IPS-20b (cell line): Measurements from ENCODE around the gene TCF15.
A peak's percentile ranks its signal among the peaks of the same experiment; 100 is the strongest.

Source experiments
- H3K27ac ChIP-seq: one replicate; pipeline ENCODE4 v1.5.1; 2013; ENCODE audit warnings: low read length
- H3K27me3 ChIP-seq: 2 replicates; pipeline ENCODE4 v1.6.1; 2013; ENCODE audit warnings: mild to moderate bottlenecking, low read length, inconsistent platforms; ENCODE audit not compliant: insufficient read depth
- H3K36me3 ChIP-seq: 2 replicates; pipeline ENCODE4 v1.6.1; 2013; ENCODE audit warnings: low read depth, mild to moderate bottlenecking, inconsistent platforms, low read length, moderate library complexity; ENCODE audit not compliant: insufficient read depth
- H3K4me1 ChIP-seq: 2 replicates; pipeline ENCODE4 v1.6.1; 2013; ENCODE audit warnings: mild to moderate bottlenecking, control low read depth, inconsistent platforms, low read length, moderate library complexity; ENCODE audit not compliant: insufficient read depth
- H3K4me3 ChIP-seq: 2 replicates; pipeline ENCODE4 v1.5.1; 2013; ENCODE audit warnings: mild to moderate bottlenecking, low read length, inconsistent platforms
- H3K9ac ChIP-seq: 2 replicates; pipeline ENCODE4 v1.6.1; 2013; ENCODE audit warnings: low read depth, mild to moderate bottlenecking, inconsistent platforms, low read length, moderate library complexity
- H3K9me3 ChIP-seq: 2 replicates; pipeline ENCODE4 v1.6.1; 2013; ENCODE audit warnings: mild to moderate bottlenecking, low read depth, low read length, inconsistent platforms; ENCODE audit not compliant: insufficient read depth

TCF15 gene

DNA sequence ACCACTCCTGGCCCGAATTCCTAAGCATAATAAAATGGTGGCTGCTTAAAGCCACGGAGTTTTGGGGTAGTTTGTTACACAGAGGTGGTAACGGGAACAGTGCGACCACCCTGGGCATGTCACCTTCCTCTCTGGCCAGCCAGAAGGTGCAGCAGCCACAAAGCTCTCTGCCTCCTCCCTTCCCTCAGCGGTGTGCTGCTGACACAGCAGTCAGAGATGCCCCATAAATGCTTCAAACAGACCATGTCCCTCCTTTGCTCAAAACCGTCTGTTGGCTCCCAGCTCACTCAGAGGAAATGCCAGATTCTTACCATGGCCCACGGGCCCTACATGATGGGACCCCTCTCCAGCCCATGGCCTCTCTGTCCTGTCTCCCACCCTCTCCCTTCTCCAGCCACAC, 12.1 kb upstream of the TCF15 start:
- Histone ChIP-seq H3K4me3 (no peak overlapping the region), H3K27ac (no peak overlapping the region), H3K9me3 (no peaks in the 10 kb centered on the region), H3K4me1 (peaks cover 12% of the 10 kb centered on the region; the same call in 1 of the 2 replicates), H3K36me3 (no peaks in the 10 kb centered on the region), H3K27me3 (no peaks in the 10 kb centered on the region; the same call in 1 of the 2 replicates), H3K9ac (no peak overlapping the region)

DNA sequence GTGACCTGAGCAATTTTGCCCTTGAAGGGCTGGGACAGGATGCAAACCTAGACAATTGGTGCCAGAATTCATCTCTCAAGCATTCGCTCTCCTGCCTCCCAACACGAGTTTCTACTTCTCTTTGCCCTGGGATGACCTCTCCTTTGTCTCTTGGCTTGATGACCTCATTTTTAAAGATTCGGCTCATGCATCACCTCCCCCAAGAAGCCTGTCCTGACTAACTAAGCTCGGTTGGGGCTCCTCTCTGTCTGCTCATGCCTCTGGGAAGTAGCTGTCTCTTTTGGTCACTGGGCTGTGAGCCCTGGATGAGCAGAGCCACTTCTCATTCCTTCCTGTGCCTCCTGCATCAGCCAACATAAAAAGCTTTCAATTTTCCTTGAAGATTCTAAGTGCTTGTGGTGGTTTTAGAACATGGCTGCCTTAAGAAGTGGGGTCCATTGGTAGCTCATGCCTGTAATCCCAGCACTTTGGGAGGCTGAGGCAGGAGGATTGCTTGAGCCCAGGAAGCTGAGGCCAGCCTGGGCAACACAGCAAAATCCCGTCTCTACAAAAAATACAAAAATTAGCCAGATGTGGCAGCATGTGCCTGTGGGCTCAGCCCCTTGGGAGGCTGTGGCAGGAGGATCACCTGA, 11.1 kb upstream of the TCF15 start:
- peak overlapping the region; percentile 43; the same call in 1 of the 2 replicates for H3K9ac ChIP-seq
- H3K9me3 ChIP-seq, result no peaks in the 10 kb centered on the region
- peaks cover 15% of the 10 kb centered on the region for H3K4me1 ChIP-seq
- no peaks in the 10 kb centered on the region for H3K36me3 ChIP-seq
- H3K4me3 ChIP-seq, result no peak overlapping the region; the same call in 1 of the 2 replicates
- no peaks in the 10 kb centered on the region for H3K27me3 ChIP-seq
- H3K27ac ChIP-seq, result no peak overlapping the region

DNA sequence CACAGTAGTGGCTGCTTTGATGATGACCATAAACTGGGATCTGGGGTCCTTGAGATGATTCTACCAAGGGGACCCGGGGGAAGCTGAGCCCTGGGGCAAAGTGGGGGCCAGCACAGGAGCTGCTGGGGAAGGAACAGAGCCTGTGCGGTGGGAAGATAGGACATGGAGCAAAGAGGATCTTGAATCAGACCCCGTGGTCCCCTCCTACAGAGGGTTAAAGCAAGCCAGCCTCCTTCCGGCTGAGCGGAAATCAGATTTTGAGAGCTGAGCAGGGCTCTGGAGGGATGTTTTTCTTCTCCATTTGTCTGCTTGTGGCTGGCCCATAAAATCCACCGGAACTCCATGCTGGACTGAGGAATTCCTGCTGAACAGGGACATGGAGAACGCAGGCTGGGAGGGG, 10.1 kb upstream of the TCF15 start:
- H3K9me3 ChIP-seq, result no peaks in the 10 kb centered on the region
- no peaks in the 10 kb centered on the region for H3K27me3 ChIP-seq

GRCh38 chr20:618980-619379, 8.9 kb upstream of the TCF15 start:
- Histone ChIP-seq H3K4me1 (peaks cover 15% of the 10 kb centered on the region), H3K4me3 (no peak overlapping the region), H3K36me3 (no peaks in the 10 kb centered on the region), H3K27ac (no peak overlapping the region), H3K9me3 (no peaks in the 10 kb centered on the region), H3K9ac (no peak overlapping the region), H3K27me3 (peaks cover under 1% of the 10 kb centered on the region; the same call in 1 of the 2 replicates)

More for the DNA sequence above, 10.1 kb upstream of the TCF15 start:
- no peak overlapping the region for H3K4me3 ChIP-seq
- H3K36me3 ChIP-seq, result no peaks in the 10 kb centered on the region
- H3K9ac ChIP-seq, result no peak overlapping the region
- H3K27ac ChIP-seq, result no peak overlapping the region
- H3K4me1 ChIP-seq, result peaks cover 15% of the 10 kb centered on the region

GRCh38 chr20:617934-618690, 8.0 kb upstream of the TCF15 start:
- Histone ChIP-seq H3K9me3 (no peaks in the 10 kb centered on the region), H3K27me3 (peaks cover 7% of the 10 kb centered on the region; the same call in 1 of the 2 replicates), H3K36me3 (no peaks in the 10 kb centered on the region), H3K9ac (no peak overlapping the region), H3K27ac (no peak overlapping the region), H3K4me3 (no peak overlapping the region), H3K4me1 (peaks cover 12% of the 10 kb centered on the region)

DNA sequence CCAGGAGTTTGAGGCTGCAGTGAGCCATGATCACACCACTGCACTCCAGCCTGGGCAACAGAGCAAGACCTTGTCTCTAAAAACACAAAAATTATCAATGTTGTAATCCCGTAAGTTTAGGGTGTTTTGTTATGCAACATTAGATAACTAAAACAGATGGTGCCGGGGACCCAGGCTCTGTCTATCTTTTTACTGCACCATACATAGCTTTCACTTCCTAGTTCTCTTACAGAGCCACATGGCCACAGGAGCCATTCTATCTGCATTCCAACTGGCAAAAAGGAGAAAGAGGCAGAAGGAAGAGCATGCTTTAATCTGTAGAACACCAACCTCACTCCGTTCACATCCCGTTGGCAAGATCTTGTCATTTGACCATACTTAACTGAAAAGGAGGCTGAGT, 5.4 kb upstream of the TCF15 start:
- H3K27ac ChIP-seq, result no peak overlapping the region
- H3K4me1 ChIP-seq, result peaks cover 13% of the 10 kb centered on the region; the same call in 1 of the 2 replicates
- no peaks in the 10 kb centered on the region for H3K36me3 ChIP-seq
- peaks cover 31% of the 10 kb centered on the region for H3K27me3 ChIP-seq
- H3K9me3 ChIP-seq, result no peaks in the 10 kb centered on the region
- no peak overlapping the region for H3K9ac ChIP-seq
- H3K4me3 ChIP-seq, result no peak overlapping the region

GRCh38 chr20:611843-612185, 1.7 kb upstream of the TCF15 start:
- H3K27me3 ChIP-seq, result peaks cover 57% of the 10 kb centered on the region
- no peaks in the 10 kb centered on the region for H3K36me3 ChIP-seq
- H3K27ac ChIP-seq, result no peak overlapping the region
- H3K9me3 ChIP-seq, result no peaks in the 10 kb centered on the region
- H3K4me3 ChIP-seq, result no peak overlapping the region; the same call in 1 of the 2 replicates
- no peak overlapping the region for H3K9ac ChIP-seq
- H3K4me1 ChIP-seq, result peaks cover 17% of the 10 kb centered on the region; the same call in 1 of the 2 replicates

- Histone ChIP-seq H3K9me3 (no peaks in the 10 kb centered on the region), H3K9ac (no peak overlapping the region), H3K36me3 (no peaks in the 10 kb centered on the region), H3K4me1 (peaks cover 14% of the 10 kb centered on the region; the same call in 1 of the 2 replicates), H3K4me3 (no peak overlapping the region; the same call in 1 of the 2 replicates), H3K27ac (no peak overlapping the region), H3K27me3 (peaks cover 57% of the 10 kb centered on the region)
Measured at GRCh38 chr20:611047-611842, 1.1 kb upstream of the TCF15 start.

- H3K9ac ChIP-seq, result no peak overlapping the region
- peak overlapping the region; percentile 61 for H3K4me3 ChIP-seq
Measured at GRCh38 chr20:609371-609964, 641 bp downstream of the TCF15 start.

DNA sequence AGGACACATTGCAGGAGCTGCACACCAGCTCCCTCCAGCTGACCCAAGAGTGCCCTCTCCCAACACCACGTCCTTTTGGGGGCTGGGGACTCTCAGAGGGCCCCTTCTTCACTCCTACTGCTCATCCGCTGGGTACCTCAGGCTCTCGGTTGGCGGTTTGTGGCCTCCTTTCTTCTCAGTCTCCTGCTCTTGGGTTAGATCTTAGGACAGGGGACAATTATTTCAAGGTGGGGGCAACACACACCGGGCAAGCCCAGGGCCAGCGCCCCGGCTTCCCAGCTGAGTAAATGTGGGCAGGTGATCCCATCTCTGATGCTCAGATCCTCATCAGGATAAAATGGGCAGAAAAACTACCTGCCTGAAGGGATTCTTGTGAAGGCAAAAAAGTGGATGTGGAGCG, 1.1 kb downstream of the TCF15 start:
- no peaks in the 10 kb centered on the region for H3K36me3 ChIP-seq
- peak overlapping the region; percentile 61 for H3K4me3 ChIP-seq
- no peaks in the 10 kb centered on the region for H3K9me3 ChIP-seq
- H3K27me3 ChIP-seq, result peaks cover 56% of the 10 kb centered on the region
- peaks cover 14% of the 10 kb centered on the region for H3K4me1 ChIP-seq
- no peak overlapping the region for H3K27ac ChIP-seq
- H3K9ac ChIP-seq, result no peak overlapping the region

More at GRCh38 chr20:609371-609964, 641 bp downstream of the TCF15 start:
- no peaks in the 10 kb centered on the region for H3K9me3 ChIP-seq
- no peaks in the 10 kb centered on the region for H3K36me3 ChIP-seq
- no peak overlapping the region for H3K27ac ChIP-seq
- peaks cover 57% of the 10 kb centered on the region for H3K27me3 ChIP-seq
- peaks cover 14% of the 10 kb centered on the region for H3K4me1 ChIP-seq

DNA sequence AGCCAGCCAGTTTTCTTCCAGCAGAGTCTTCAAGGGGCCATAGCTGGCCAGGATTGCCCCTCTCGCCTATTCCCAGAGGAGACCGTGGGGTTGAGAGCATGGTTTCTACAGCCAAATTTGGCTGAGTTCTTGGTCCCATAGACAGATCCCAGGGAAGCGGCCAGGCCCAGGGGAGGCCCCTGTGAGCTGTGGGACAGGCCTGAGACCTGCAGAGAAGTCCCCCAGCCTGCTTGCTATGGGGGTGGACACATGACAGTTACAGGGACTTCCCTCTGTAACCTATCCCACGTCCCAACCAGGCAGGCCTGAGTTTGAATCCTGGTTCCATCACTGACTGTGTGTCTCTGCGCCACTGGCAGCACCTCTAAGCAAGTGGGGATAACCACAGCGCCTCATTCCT, 2.6 kb downstream of the TCF15 start:
- H3K36me3 ChIP-seq, result no peaks in the 10 kb centered on the region
- H3K9ac ChIP-seq, result no peak overlapping the region
- H3K4me3 ChIP-seq, result no peak overlapping the region
- H3K9me3 ChIP-seq, result no peaks in the 10 kb centered on the region
- H3K4me1 ChIP-seq, result peaks cover 14% of the 10 kb centered on the region
- no peak overlapping the region for H3K27ac ChIP-seq
- peaks cover 44% of the 10 kb centered on the region for H3K27me3 ChIP-seq
